Renal cortical epithelial cell (primary cell): Measurements from ENCODE around the gene C5orf24. TPM values are rescaled to one million over a fixed set of nuclear protein-coding genes. Genes with fewer than 3 reads are reported as not detected.
"Not testable (repeated sequence)": the region's sequence is repeated elsewhere in the genome, so short reads cannot be mapped to it uniquely, and the experiment has no call there.

ENCODE experiments used
- DNase-seq: peaks from one replicate; pipeline ENCODE4 v3.0.0-alpha.2; 2011; ENCODE audit warnings: low read depth
- total RNA-seq: library from RNA; depleted of rRNA; stranded (reverse); fragments of >200 nt; gene quantifications from 2 replicates; pipeline ENCODE4 v1.2.3, GENCODE V29; 2014

The C5orf24 gene
- total RNA-seq, 1 donor from 2014 or later, result 124 TPM

- DNase-seq, result no peak
These were observed 11.6 kb downstream of the C5orf24 start for GRCh38 chr5:134857401-134857800.

GRCh38 chr5:134864707-134865106 is 18.9 kb downstream of the C5orf24 start:
- DNase-seq, result no peak

- no peak for DNase-seq
These were observed 27.7 kb downstream of the C5orf24 start for GRCh38 chr5:134873494-134873893.

- peak; percentile 56 for DNase-seq
These were observed 28.4 kb downstream of the C5orf24 start, which contains the start of gene TXNDC15 for GRCh38 chr5:134873987-134874830. TSS of gene TXNDC15 (plus strand) at chr5:134874371. CDS start at chr5:134874428, 57 bp downstream.

GRCh38 chr5:134874831-134875655 is 29.3 kb downstream of the C5orf24 start:
- peak; percentile 70 for DNase-seq

- no peak for DNase-seq
These were observed 31.4 kb downstream of the C5orf24 start for GRCh38 chr5:134877159-134877558.

- DNase-seq, result no peak
These were observed 32.6 kb downstream of the C5orf24 start for GRCh38 chr5:134878403-134878802.

- DNase-seq, result no peak
These were observed 33.7 kb downstream of the C5orf24 start for GRCh38 chr5:134879456-134879855.

GRCh38 chr5:134880937-134881336 is 35.2 kb downstream of the C5orf24 start:
- not testable (repeated sequence) for DNase-seq

- not testable (repeated sequence) for DNase-seq
These were observed 35.9 kb downstream of the C5orf24 start for GRCh38 chr5:134881711-134882110.

GRCh38 chr5:134887593-134888159 is 41.9 kb downstream of the C5orf24 start:
- no peak for DNase-seq

- DNase-seq, result no peak
These were observed 43.6 kb downstream of the C5orf24 start for GRCh38 chr5:134889335-134889734.

- DNase-seq, result no peak
These were observed 45.7 kb downstream of the C5orf24 start for GRCh38 chr5:134891473-134891872.

GRCh38 chr5:134892282-134892681 is 46.5 kb downstream of the C5orf24 start:
- no peak for DNase-seq

GRCh38 chr5:134892926-134893325 is 47.2 kb downstream of the C5orf24 start:
- DNase-seq, result no peak

- no peak for DNase-seq
These were observed 48.2 kb downstream of the C5orf24 start for GRCh38 chr5:134893748-134894505.

GRCh38 chr5:134902071-134902801 is 56.5 kb downstream of the C5orf24 start:
- no peak for DNase-seq

GRCh38 chr5:134904610-134905245 is 59.0 kb downstream of the C5orf24 start, which contains the start of gene PCBD2:
TSS of gene PCBD2 (plus strand) at chr5:134905131. CDS start at chr5:134905140, 9 bp downstream.
- peak; percentile 62 for DNase-seq

- DNase-seq, result peak; percentile 65
These were observed 59.7 kb downstream of the C5orf24 start for GRCh38 chr5:134905246-134905996.
